ENCODE results near the gene PPIAL4G. TPM values are rescaled to one million over a fixed set of nuclear protein-coding genes. Genes with fewer than 3 reads are reported as not detected.
"Not testable (repeated sequence)": the region's sequence is repeated elsewhere in the genome, so short reads cannot be mapped to it uniquely, and the experiment has no call there.

Gene PPIAL4G
- not detected in 2 replicates for total RNA-seq (2014; rRNA removed; shearing (Covaris generic))

GRCh38 chr1:148483029-148483428 is at the start of gene PPIAL4G:
PPIAL4G (minus strand) TSS chr1:148483302; CDS start chr1:148483252, 50 bp downstream.
- not testable (repeated sequence) for H3K27ac ChIP-seq; H3K36me3 ChIP-seq; H3K4me1 ChIP-seq (replicated peaks); DNase-seq (ENCODE audit: low read depth in 1 of 2, low spot score in 2 of 2); H3K27me3 ChIP-seq (replicated peaks); H3K9me3 ChIP-seq (replicated peaks); H3K4me3 ChIP-seq

DNA sequence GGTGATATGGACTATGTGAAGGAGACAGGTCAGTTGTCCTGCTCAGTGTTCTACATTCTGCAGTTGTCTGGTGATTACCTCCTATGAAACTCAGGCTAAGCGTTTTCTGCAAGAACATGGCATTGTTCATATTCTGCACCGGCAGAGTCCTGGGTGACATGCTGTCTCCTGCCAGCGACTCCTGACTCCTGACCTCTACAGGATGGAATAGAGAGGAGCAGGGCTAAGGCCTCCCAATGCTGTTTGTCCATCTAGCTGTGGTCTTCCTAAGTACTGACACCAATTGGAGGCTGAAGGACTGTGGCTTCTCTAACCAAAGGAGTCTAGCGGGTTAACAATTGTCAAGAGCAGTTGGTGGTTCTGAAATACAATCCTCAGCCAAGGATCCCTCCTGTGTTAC is 49.1 kb upstream of the PPIAL4G start:
- H3K36me3 ChIP-seq; H3K4me3 ChIP-seq; H3K27me3 ChIP-seq (replicated peaks); H3K4me1 ChIP-seq (replicated peaks); DNase-seq (ENCODE audit: low read depth in 1 of 2, low spot score in 2 of 2); H3K27ac ChIP-seq; H3K9me3 ChIP-seq (replicated peaks): not testable (repeated sequence)

- not testable (repeated sequence) for H3K9me3 ChIP-seq (replicated peaks); H3K27me3 ChIP-seq (replicated peaks); H3K36me3 ChIP-seq; H3K4me1 ChIP-seq (replicated peaks); H3K27ac ChIP-seq
- peak; percentile 72 to 77 for DNase-seq (ENCODE audit: low read depth in 1 of 2, low spot score in 2 of 2)
- peak overlapping the region; percentile 20; the same call in 1 of the 2 replicates for H3K4me3 ChIP-seq
Observed at GRCh38 chr1:148529101-148529567, 46.0 kb upstream of the PPIAL4G start.

DNA sequence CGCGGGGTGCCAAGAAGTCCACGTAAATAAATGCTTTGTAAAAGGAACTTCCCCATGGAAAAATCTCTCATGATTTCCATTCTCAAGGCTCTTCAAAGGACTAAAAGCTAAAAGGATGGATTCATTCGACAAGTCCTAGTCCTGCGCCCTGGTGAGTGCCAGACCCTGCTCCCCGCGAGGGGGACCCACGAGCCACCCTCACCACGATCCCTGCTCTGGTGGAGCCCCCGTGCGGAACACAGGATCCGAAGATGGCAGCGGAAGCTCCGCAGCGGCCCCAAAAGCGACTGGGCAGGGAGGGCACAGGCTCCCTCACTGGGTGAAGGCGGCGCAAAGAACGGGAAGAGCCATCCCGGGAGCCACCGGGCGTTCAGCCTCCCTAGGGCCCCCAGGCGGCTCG is 45.5 kb upstream of the PPIAL4G start:
- not testable (repeated sequence) for H3K27ac ChIP-seq; DNase-seq (ENCODE audit: low read depth in 1 of 2, low spot score in 2 of 2); H3K9me3 ChIP-seq (replicated peaks); H3K36me3 ChIP-seq; H3K4me1 ChIP-seq (replicated peaks); H3K27me3 ChIP-seq (replicated peaks)
- peak overlapping the region; percentile 20; the same call in 1 of the 2 replicates for H3K4me3 ChIP-seq

DNA sequence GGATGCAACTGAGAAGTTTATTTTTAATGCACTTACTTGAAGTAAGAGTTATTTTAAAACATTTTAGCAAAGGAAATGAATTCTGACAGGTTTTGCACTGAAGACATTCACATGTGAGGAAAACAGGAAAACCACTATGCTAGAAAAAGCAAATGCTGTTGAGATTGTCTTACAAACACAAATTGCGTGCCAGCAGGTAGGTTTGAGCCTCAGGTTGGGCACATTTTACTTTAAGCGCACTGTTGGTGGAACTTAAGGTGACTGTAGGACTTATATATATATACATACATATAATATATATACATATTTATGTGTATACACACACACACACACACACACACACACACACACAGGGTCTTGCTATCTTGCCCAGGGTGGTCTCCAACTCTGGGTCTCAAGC is 43.5 kb upstream of the PPIAL4G start:
- not testable (repeated sequence) for H3K4me1 ChIP-seq (replicated peaks); H3K4me3 ChIP-seq; H3K27me3 ChIP-seq (replicated peaks); H3K36me3 ChIP-seq; DNase-seq (ENCODE audit: low read depth in 1 of 2, low spot score in 2 of 2); H3K9me3 ChIP-seq (replicated peaks); H3K27ac ChIP-seq

GRCh38 chr1:148523205-148524144 is 40.4 kb upstream of the PPIAL4G start:
- H3K4me1 ChIP-seq (replicated peaks); H3K27me3 ChIP-seq (replicated peaks); H3K36me3 ChIP-seq; H3K27ac ChIP-seq; H3K4me3 ChIP-seq; DNase-seq (ENCODE audit: low read depth in 1 of 2, low spot score in 2 of 2); H3K9me3 ChIP-seq (replicated peaks): not testable (repeated sequence)

GRCh38 chr1:148522561-148523204 is 39.6 kb upstream of the PPIAL4G start:
- H3K9me3 ChIP-seq (replicated peaks); H3K27me3 ChIP-seq (replicated peaks); H3K36me3 ChIP-seq; H3K4me3 ChIP-seq; H3K27ac ChIP-seq; H3K4me1 ChIP-seq (replicated peaks): not testable (repeated sequence)
- DNase-seq (ENCODE audit: low read depth in 1 of 2, low spot score in 2 of 2) = peak; percentile 96 to 97

- DNase-seq (ENCODE audit: low read depth in 1 of 2, low spot score in 2 of 2) = peak; percentile 79 to 86
Observed at GRCh38 chr1:148522072-148522471, 39.0 kb upstream of the PPIAL4G start.

GRCh38 chr1:148514310-148514709 is 31.2 kb upstream of the PPIAL4G start:
- not testable (repeated sequence) for H3K27ac ChIP-seq; H3K27me3 ChIP-seq (replicated peaks); DNase-seq (ENCODE audit: low read depth in 1 of 2, low spot score in 2 of 2)

More at GRCh38 chr1:148522072-148522471, 39.0 kb upstream of the PPIAL4G start:
- peak overlapping the region; percentile 81 for H3K27ac ChIP-seq
- not testable (repeated sequence) for H3K36me3 ChIP-seq; H3K4me3 ChIP-seq; H3K9me3 ChIP-seq (replicated peaks); H3K27me3 ChIP-seq (replicated peaks); H3K4me1 ChIP-seq (replicated peaks)

DNA sequence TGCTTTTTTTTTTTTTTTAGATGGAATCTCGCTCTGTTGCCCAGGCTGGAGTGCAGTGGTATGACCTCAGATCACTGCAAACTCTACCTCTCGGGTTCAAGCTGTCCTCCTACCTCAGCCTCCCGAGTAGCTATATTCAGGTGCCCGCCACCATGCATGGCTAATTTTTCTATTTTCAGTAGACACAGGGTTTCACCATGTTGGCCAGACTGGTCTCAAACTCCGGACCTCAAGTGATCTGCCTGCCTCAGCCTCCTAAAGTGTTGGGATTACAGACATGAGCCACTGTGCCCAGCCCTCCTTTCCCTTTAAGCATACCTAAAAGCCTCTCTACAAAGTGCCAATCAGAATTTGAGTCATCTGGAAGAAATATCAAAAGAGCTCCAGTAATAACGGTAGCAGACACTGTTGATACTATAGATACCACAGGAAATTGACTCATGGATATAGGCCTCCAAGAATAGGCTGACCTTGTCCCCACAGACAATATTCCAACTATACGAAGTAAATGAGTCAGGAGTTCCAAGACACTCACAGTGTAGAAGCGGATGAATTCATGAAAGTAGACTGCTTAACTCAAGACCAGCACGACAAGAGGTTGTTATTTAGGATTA is 29.6 kb upstream of the PPIAL4G start:
- peak in 1 of 2 experiments; percentile 53 for DNase-seq (ENCODE audit: low read depth in 1 of 2, low spot score in 2 of 2)
- not testable (repeated sequence) for H3K4me1 ChIP-seq (replicated peaks); H3K27ac ChIP-seq; H3K36me3 ChIP-seq; H3K27me3 ChIP-seq (replicated peaks); H3K9me3 ChIP-seq (replicated peaks); H3K4me3 ChIP-seq

More at GRCh38 chr1:148514310-148514709, 31.2 kb upstream of the PPIAL4G start:
- not testable (repeated sequence) for H3K4me3 ChIP-seq; H3K36me3 ChIP-seq; H3K9me3 ChIP-seq (replicated peaks); H3K4me1 ChIP-seq (replicated peaks)

GRCh38 chr1:148493933-148494332 is 10.8 kb upstream of the PPIAL4G start:
- H3K9me3 ChIP-seq (replicated peaks); DNase-seq (ENCODE audit: low read depth in 1 of 2, low spot score in 2 of 2); H3K27ac ChIP-seq; H3K4me1 ChIP-seq (replicated peaks); H3K4me3 ChIP-seq; H3K36me3 ChIP-seq; H3K27me3 ChIP-seq (replicated peaks): not testable (repeated sequence)

DNA sequence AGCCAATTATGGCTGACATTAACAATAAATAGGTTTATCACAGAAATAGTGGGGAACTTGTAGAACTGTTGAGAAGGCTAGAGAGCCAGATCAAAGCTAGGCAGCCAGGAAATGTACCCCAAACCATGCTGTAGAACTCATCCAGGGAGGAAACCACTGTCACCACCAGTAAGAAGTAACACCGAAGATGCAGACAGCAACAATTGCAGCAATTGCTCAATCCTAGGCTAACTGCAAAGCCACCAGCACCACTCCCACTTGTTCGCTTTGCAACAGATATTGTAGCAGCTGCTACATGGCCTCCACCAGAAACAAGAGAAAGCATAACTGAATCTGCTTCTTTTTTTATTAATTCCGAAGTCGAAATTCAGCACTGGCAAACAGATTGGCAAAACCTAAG is 2.0 kb downstream of the PPIAL4G start:
- H3K4me3 ChIP-seq; H3K36me3 ChIP-seq; H3K27me3 ChIP-seq (replicated peaks); H3K27ac ChIP-seq; H3K4me1 ChIP-seq (replicated peaks); DNase-seq (ENCODE audit: low read depth in 1 of 2, low spot score in 2 of 2); H3K9me3 ChIP-seq (replicated peaks): not testable (repeated sequence)

DNA sequence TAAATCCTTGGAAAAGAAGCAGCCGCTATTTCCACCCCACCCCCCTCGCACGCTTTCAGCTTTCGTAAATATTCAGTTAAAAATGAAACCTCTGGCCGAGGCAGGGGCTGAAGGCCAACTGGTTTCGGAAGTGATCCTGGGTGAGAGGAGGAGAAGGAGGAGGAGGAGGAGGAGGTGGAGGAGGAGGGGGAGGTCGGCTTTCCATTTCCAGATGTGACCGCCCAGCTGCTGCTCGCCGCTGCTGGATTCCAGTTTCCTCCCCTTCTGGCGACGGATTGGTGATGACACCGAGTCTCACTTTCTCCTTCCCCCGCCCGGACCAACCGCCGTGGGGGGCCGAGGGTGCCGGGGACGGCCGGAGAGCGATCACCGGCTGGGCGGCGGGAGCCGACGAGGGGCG is 23.4 kb downstream of the PPIAL4G start:
- H3K9me3 ChIP-seq (replicated peaks); DNase-seq (ENCODE audit: low read depth in 1 of 2, low spot score in 2 of 2); H3K36me3 ChIP-seq; H3K27me3 ChIP-seq (replicated peaks); H3K4me1 ChIP-seq (replicated peaks); H3K27ac ChIP-seq: not testable (repeated sequence)
- peak overlapping the region; percentile 42 for H3K4me3 ChIP-seq

Data from SJSA1 (cell line).